Right atrium auricular region (tissue), 2 donors: ENCODE results near the gene MKRN2OS. TPM values are rescaled to one million over a fixed set of nuclear protein-coding genes. Genes with fewer than 3 reads are reported as not detected.
A peak's percentile ranks its signal among the peaks of the same experiment; 100 is the strongest.

Experiments
- DNase-seq: peaks from one replicate; pipeline ENCODE4 v3.0.0-alpha.2; 2019; ENCODE audit warnings: low spot score
- H3K27ac ChIP-seq, 2 donors: fragments of 200-600 bp; sonication (generic); 1 replicate in 1 of 2; 2 replicates in 1 of 2; pipeline ENCODE4 v1.5.1; 2016 to 2019
- H3K27me3 ChIP-seq, 2 donors: fragments of 200-600 bp; sonication (generic); one replicate each; pipeline versions ENCODE4 v1.5.1 to v1.6.0; 2017 to 2019
- H3K36me3 ChIP-seq: fragments of 200-600 bp; sonication (generic); one replicate; pipeline ENCODE4 v1.5.1; 2016
- H3K4me1 ChIP-seq, 2 donors: fragments of 200-600 bp; sonication (generic); one replicate each; pipeline versions ENCODE4 v1.5.1 to v1.6.0; 2017 to 2019
- H3K4me3 ChIP-seq, 2 donors: fragments of 200-600 bp; sonication (generic); 1 replicate in 1 of 2; 2 replicates in 1 of 2; pipeline ENCODE4 v1.5.1; 2017 to 2019; ENCODE audit warnings: mild to moderate bottlenecking in 1 of 2, moderate library complexity in 1 of 2
- H3K9me3 ChIP-seq, 2 donors: fragments of 200-600 bp; sonication (generic); one replicate each; pipeline ENCODE4 v1.5.1; 2019
- CTCF ChIP-seq, 2 donors: fragments of 200-600 bp; sonication (generic); IDR thresholded peaks; one replicate each; pipeline ENCODE4 v1.5.1; 2019; ENCODE audit warnings: antibody characterized with exemption in 2 of 2
- total RNA-seq, 2 donors: library from RNA; depleted of rRNA; stranded (reverse); fragments of >200 nt; gene quantifications; one replicate each; pipeline ENCODE4 v1.1.0, GENCODE V29; 2016

MKRN2OS gene
- total RNA-seq, 2 donors from 2014 or later: not detected

GRCh38 chr3:12583280-12583679 is 38.0 kb upstream of the MKRN2OS start:
- no peak for DNase-seq
- Histone ChIP-seq H3K4me1 (peaks cover 0 to 20% of the 10 kb centered on the region in 2 donors), H3K27ac (no peak overlapping the region), H3K27me3 (no peaks in the 10 kb centered on the region), H3K4me3 (no peak overlapping the region), H3K36me3 (peaks cover 90% of the 10 kb centered on the region), H3K9me3 (no peaks in the 10 kb centered on the region)
- no peak for TF ChIP-seq CTCF (IDR thresholded peaks at IDR 0.05)

GRCh38 chr3:12582730-12583129 is 37.4 kb upstream of the MKRN2OS start:
- DNase-seq: no peak
- H3K4me3 ChIP-seq: no peak overlapping the region
- no peak overlapping the region for H3K27ac ChIP-seq
- peaks cover 89% of the 10 kb centered on the region for H3K36me3 ChIP-seq
- no peaks in the 10 kb centered on the region for H3K9me3 ChIP-seq
- peaks cover 0 to 20% of the 10 kb centered on the region in 2 donors for H3K4me1 ChIP-seq
- H3K27me3 ChIP-seq: no peaks in the 10 kb centered on the region
- TF ChIP-seq CTCF (IDR thresholded peaks at IDR 0.05): no peak

- no peak for TF ChIP-seq CTCF (IDR thresholded peaks at IDR 0.05)
Measured at GRCh38 chr3:12579905-12580304, 34.6 kb upstream of the MKRN2OS start.

GRCh38 chr3:12579456-12579855 is 34.2 kb upstream of the MKRN2OS start:
- Histone ChIP-seq H3K4me3 (no peak overlapping the region), H3K27ac (peak overlapping the region; percentile 29 to 51), H3K36me3 (peaks cover 94% of the 10 kb centered on the region), H3K9me3 (no peaks in the 10 kb centered on the region), H3K4me1 (peaks cover 0 to 20% of the 10 kb centered on the region in 2 donors), H3K27me3 (no peaks in the 10 kb centered on the region)
- TF ChIP-seq CTCF (IDR thresholded peaks at IDR 0.05): no peak
- DNase-seq: no peak

More at GRCh38 chr3:12579905-12580304, 34.6 kb upstream of the MKRN2OS start:
- Histone ChIP-seq H3K4me3 (no peak overlapping the region), H3K27me3 (no peaks in the 10 kb centered on the region), H3K9me3 (no peaks in the 10 kb centered on the region), H3K4me1 (peaks cover 0 to 16% of the 10 kb centered on the region in 2 donors), H3K36me3 (peaks cover 94% of the 10 kb centered on the region), H3K27ac (peak overlapping the region; percentile 29 to 51)
- no peak for DNase-seq

GRCh38 chr3:12578742-12579141 is 33.4 kb upstream of the MKRN2OS start:
- Histone ChIP-seq H3K27me3 (no peaks in the 10 kb centered on the region), H3K9me3 (no peaks in the 10 kb centered on the region), H3K36me3 (peaks cover 94% of the 10 kb centered on the region), H3K27ac (no peak overlapping the region), H3K4me3 (no peak overlapping the region), H3K4me1 (peaks cover 0 to 27% of the 10 kb centered on the region in 2 donors)
- no peak for TF ChIP-seq CTCF (IDR thresholded peaks at IDR 0.05)
- no peak for DNase-seq

GRCh38 chr3:12577379-12577778 is 32.1 kb upstream of the MKRN2OS start:
- Histone ChIP-seq H3K36me3 (peaks cover 94% of the 10 kb centered on the region), H3K4me1 (peaks cover 0 to 33% of the 10 kb centered on the region in 2 donors)

More at GRCh38 chr3:12577379-12577778, 32.1 kb upstream of the MKRN2OS start:
- no peak overlapping the region for H3K27ac ChIP-seq
- no peak for TF ChIP-seq CTCF (IDR thresholded peaks at IDR 0.05)
- H3K27me3 ChIP-seq: no peaks in the 10 kb centered on the region
- H3K4me3 ChIP-seq: no peak overlapping the region
- no peak for DNase-seq
- no peaks in the 10 kb centered on the region for H3K9me3 ChIP-seq
